ENCODE measurements around the gene ZEB2. TPM values are rescaled to one million over a fixed set of nuclear protein-coding genes. Genes with fewer than 3 reads are reported as not detected.

ZEB2 gene
- total and polyA plus RNA-seq, 2 of the 8 experiments (the other 6 are each of a cell fraction or from before 2014, with no cell fraction given) = 0.38 TPM; not detected in 1

DNA sequence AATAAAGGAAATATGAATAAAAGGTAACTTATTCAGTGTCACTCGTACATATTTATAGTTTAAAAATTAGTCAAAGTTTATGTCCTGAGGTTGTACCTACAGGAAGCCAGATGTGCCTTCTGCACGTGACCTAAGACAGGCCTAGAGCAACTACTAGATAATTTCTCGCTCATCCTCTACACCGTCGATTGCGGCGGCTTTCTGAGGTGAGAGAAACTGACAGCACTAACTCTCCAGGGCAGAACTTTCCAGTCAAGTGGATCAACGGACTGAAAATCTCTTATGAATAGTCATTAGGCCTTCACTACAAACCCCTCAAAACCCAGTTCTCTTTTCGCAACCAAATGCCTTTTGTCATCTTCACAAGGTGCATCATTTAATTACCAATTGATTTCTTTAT, 54.2 kb downstream of the ZEB2 start:
- Histone ChIP-seq H3K36me3 (ENCODE audit: control insufficient read depth in 2 of 4, insufficient read depth in 4 of 4, low read length in 3 of 4) (no peaks in the 10 kb centered on the region), H3K56ac (replicated peaks; ENCODE audit: insufficient read length, low read depth, low read length) (no peak overlapping the region), H2BK120ac (replicated peaks; ENCODE audit: low read depth, low read length) (no peak overlapping the region), H4K91ac (replicated peaks; ENCODE audit: insufficient read length, low read length) (no peak overlapping the region), H3K27ac (ENCODE audit: low read depth, low read length) (no peak overlapping the region), H3K9me3 (ENCODE audit: insufficient read depth in 2 of 2, low read depth in 1 of 2, low read length in 1 of 2) (no peaks in the 10 kb centered on the region), H2AFZ (ENCODE audit: low read length) (no peak overlapping the region), H3K4ac (replicated peaks; ENCODE audit: insufficient read length, low read depth, low read length) (no peak overlapping the region), H3K23ac (ENCODE audit: insufficient read length) (no peak overlapping the region), H3K18ac (ENCODE audit: extremely low read depth, low read length) (no peak overlapping the region), H3K79me2 (ENCODE audit: control insufficient read depth in 1 of 2, insufficient read depth in 2 of 2, low read length in 2 of 2) (no peaks in the 10 kb centered on the region), H2BK12ac (ENCODE audit: low read depth, low read length) (no peak overlapping the region), H2AK5ac (ENCODE audit: low read depth, low read length) (no peak overlapping the region), H3K4me3 (ENCODE audit: extremely low read depth in 1 of 4, insufficient read depth in 2 of 4, low read depth in 3 of 4, low read length in 4 of 4) (no peak overlapping the region), H3K79me1 (ENCODE audit: low read depth, low read length) (no peaks in the 10 kb centered on the region), H4K5ac (ENCODE audit: insufficient read length, low read depth, low read length) (no peak overlapping the region), H3K4me2 (ENCODE audit: insufficient read depth in 1 of 2, low read depth in 2 of 2, low read length in 2 of 2) (no peak overlapping the region), H3K4me1 (replicated peaks in 1 of 4; ENCODE audit: control insufficient read depth in 3 of 4, insufficient read depth in 4 of 4, low read length in 3 of 4) (peaks cover 0 to 17% (median 10%) of the 10 kb centered on the region in 4 experiments; a peak in 4 of 7 replicates), H4K8ac (ENCODE audit: extremely low read depth, insufficient read depth, low read length) (no peak overlapping the region), H4K20me1 (replicated peaks in 1 of 2; ENCODE audit: control insufficient read depth in 1 of 2, insufficient read depth in 2 of 2, low read length in 2 of 2) (no peaks in the 10 kb centered on the region), H3K14ac (ENCODE audit: insufficient read length) (no peak overlapping the region), H2BK5ac (ENCODE audit: low read depth, low read length) (no peak overlapping the region), H3K9ac (replicated peaks in 1 of 4; ENCODE audit: extremely low read depth in 1 of 4, low read depth in 3 of 4, low read length in 3 of 4) (no peak overlapping the region), H3K23me2 (ENCODE audit: low read depth, low read length) (no peaks in the 10 kb centered on the region), H2BK15ac (ENCODE audit: low read length) (no peak overlapping the region), H2BK20ac (ENCODE audit: low read length) (no peak overlapping the region), H3K27me3 (replicated peaks in 1 of 4; ENCODE audit: control insufficient read depth in 3 of 4, extremely low read depth in 1 of 4, insufficient read depth in 3 of 4, low read length in 3 of 4) (no peaks in the 10 kb centered on the region)
- POLR2A ChIA-PET (ENCODE audit: partially characterized antibody) = no interaction called here
- CTCF ChIA-PET (ENCODE audit: partially characterized antibody) = interaction anchor here (1.4 to 6.3 kb wide), 2 partner anchors 14 to 37 kb away, joined by 4 to 34 read pairs; no protein-coding TSS in a partner anchor
- 90% methylated on average over 9 of the region's 9 CpGs; no CpG with 5 or more reads in 1 of the 2 experiments for WGBS, 2 experiments (ENCODE audit: extremely low coverage in 1 of 2, insufficient coverage in 1 of 2, insufficient read length in 1 of 2, insufficient replicate concordance in 2 of 2, low coverage in 1 of 2, low lambda C conversion rate in 2 of 2, missing lambda C conversion rate in 1 of 2)
- FAIRE-seq (no peak), DNase-seq (ENCODE audit: low read depth in 1 of 2, low spot score in 2 of 2) (no peak)
- no peak for TF ChIP-seq SP2 (IDR thresholded peaks at IDR 0.05; ENCODE audit: low read length)
